HG03442 (cell line): ENCODE results near the gene SUPV3L1.
"Not testable (repeated sequence)": the region's sequence is repeated elsewhere in the genome, so short reads cannot be mapped to it uniquely, and the experiment has no call there.

Source experiments
- ATAC-seq: cut with Tn5 transposase; IDR thresholded peaks from one replicate; pipeline ENCODE4 v1.9.1; 2021; ENCODE audit warnings: mild to moderate bottlenecking, moderate library complexity; ENCODE audit not compliant: unreplicated experiment

The SUPV3L1 gene

GRCh38 chr10:69228151-69228550, 48.1 kb downstream of the SUPV3L1 start:
- no peak for ATAC-seq

GRCh38 chr10:69229616-69229916, 49.5 kb downstream of the SUPV3L1 start:
- no peak for ATAC-seq

GRCh38 chr10:69230128-69230527, 50.1 kb downstream of the SUPV3L1 start:
- no peak for ATAC-seq

- no peak for ATAC-seq
Observed at GRCh38 chr10:69232252-69232651, 52.2 kb downstream of the SUPV3L1 start.

GRCh38 chr10:69232736-69233480, 52.9 kb downstream of the SUPV3L1 start:
- no peak for ATAC-seq

GRCh38 chr10:69234447-69234846, 54.4 kb downstream of the SUPV3L1 start:
- ATAC-seq, result no peak

GRCh38 chr10:69237528-69238159, 57.6 kb downstream of the SUPV3L1 start:
- peak; percentile 91 for ATAC-seq

GRCh38 chr10:69239136-69239535, 59.1 kb downstream of the SUPV3L1 start:
- ATAC-seq, result no peak

GRCh38 chr10:69239816-69240434, 59.9 kb downstream of the SUPV3L1 start:
- no peak for ATAC-seq

GRCh38 chr10:69240455-69240854, 60.4 kb downstream of the SUPV3L1 start:
- no peak for ATAC-seq

- ATAC-seq, result no peak
Observed at GRCh38 chr10:69241575-69241974, 61.5 kb downstream of the SUPV3L1 start.

- ATAC-seq, result no peak
Observed at GRCh38 chr10:69242040-69242851, 62.2 kb downstream of the SUPV3L1 start.

GRCh38 chr10:69242852-69243212, 62.8 kb downstream of the SUPV3L1 start:
- no peak for ATAC-seq

- no peak for ATAC-seq
Observed at GRCh38 chr10:69243817-69244216, 63.8 kb downstream of the SUPV3L1 start.

- no peak for ATAC-seq
Observed at GRCh38 chr10:69246036-69246435, 66.0 kb downstream of the SUPV3L1 start.

- no peak for ATAC-seq
Observed at GRCh38 chr10:69246581-69247312, 66.7 kb downstream of the SUPV3L1 start.

- ATAC-seq, result no peak
Observed at GRCh38 chr10:69247313-69247710, 67.3 kb downstream of the SUPV3L1 start.

GRCh38 chr10:69248117-69248730, 68.2 kb downstream of the SUPV3L1 start:
- ATAC-seq, result no peak

- ATAC-seq, result no peak
Observed at GRCh38 chr10:69250041-69250440, 70.0 kb downstream of the SUPV3L1 start.

GRCh38 chr10:69251417-69251816, 71.4 kb downstream of the SUPV3L1 start:
- ATAC-seq, result not testable (repeated sequence)
